GM12891 (cell line): ENCODE measurements around the gene FNDC3B.
A peak's percentile ranks its signal among the peaks of the same experiment; 100 is the strongest.

ENCODE experiments used
- DNase-seq: peaks from one replicate; pipeline ENCODE4 v3.0.0; 2011; ENCODE audit warnings: low spot score; ENCODE audit not compliant: insufficient read length
- FAIRE-seq: peaks from 2 replicates; lab custom pipeline; 2011; peaks lifted over from hg19 to GRCh38; lab: Jason Lieb, UNC
- PAX5 ChIP-seq: IDR thresholded peaks from 2 replicates; pipeline ENCODE4 v1.6.1; 2011; ENCODE audit warnings: low read length, moderate library complexity, mild to moderate bottlenecking; ENCODE audit not compliant: insufficient read depth, severe bottlenecking
- POLR2A ChIP-seq: IDR thresholded peaks from 2 replicates; pipeline ENCODE4 v1.6.1; 2011; ENCODE audit warnings: low read depth, low read length, control low read depth
- POLR2AphosphoS5 ChIP-seq: IDR thresholded peaks from 2 replicates; pipeline ENCODE4 v1.6.1; 2011; ENCODE audit warnings: low read depth, low read length, control low read depth
- POU2F2 ChIP-seq: IDR thresholded peaks from 2 replicates; pipeline ENCODE4 v1.6.1; 2011; ENCODE audit warnings: low read depth, mild to moderate bottlenecking, control low read depth, low read length, moderate library complexity
- SPI1 ChIP-seq: IDR thresholded peaks from 2 replicates; pipeline ENCODE4 v1.6.1; 2011; ENCODE audit warnings: low read depth, low read length, control low read depth
- TAF1 ChIP-seq: IDR thresholded peaks from 2 replicates; pipeline ENCODE4 v1.6.1; 2011; ENCODE audit warnings: low read depth, low read length, control low read depth

FNDC3B gene

GRCh38 chr3:172143739-172144497 is 104.5 kb downstream of the FNDC3B start:
- no peak for FAIRE-seq
- no peak for TF ChIP-seq POLR2A
- no peak for TF ChIP-seq SPI1
- DNase-seq, result no peak

- no peak for TF ChIP-seq SPI1
- no peak for FAIRE-seq
- no peak for DNase-seq
These were observed 105.2 kb downstream of the FNDC3B start for GRCh38 chr3:172144601-172145000.

GRCh38 chr3:172145031-172145686 is 105.8 kb downstream of the FNDC3B start:
- FAIRE-seq (peak; percentile 72), DNase-seq (no peak)
- no peak for TF ChIP-seq POLR2A
- no peak for TF ChIP-seq POU2F2
- TF ChIP-seq PAX5, result no peak
- TF ChIP-seq SPI1, result peak; percentile 37; the same call in 1 of the 2 replicates
- no peak for TF ChIP-seq POLR2AphosphoS5
- no peak for TF ChIP-seq TAF1

GRCh38 chr3:172146349-172146748 is 107.0 kb downstream of the FNDC3B start:
- no peak for DNase-seq
- FAIRE-seq, result no peak
- no peak for TF ChIP-seq SPI1
- TF ChIP-seq POLR2A, result no peak
- no peak for TF ChIP-seq POLR2AphosphoS5
- no peak for TF ChIP-seq PAX5
- TF ChIP-seq POU2F2, result no peak
- TF ChIP-seq TAF1, result no peak

- DNase-seq, result no peak
- no peak for TF ChIP-seq POLR2A
- no peak for TF ChIP-seq SPI1
- TF ChIP-seq PAX5, result no peak
- TF ChIP-seq POLR2AphosphoS5, result no peak
- no peak for TF ChIP-seq POU2F2
- TF ChIP-seq TAF1, result no peak
- no peak for FAIRE-seq
These were observed 107.9 kb downstream of the FNDC3B start for GRCh38 chr3:172147113-172147818.

GRCh38 chr3:172148241-172148640 is 108.9 kb downstream of the FNDC3B start:
- FAIRE-seq (no peak), DNase-seq (no peak)
- TF ChIP-seq TAF1 (no peak), POLR2A (no peak), PAX5 (no peak), POLR2AphosphoS5 (no peak), SPI1 (peak; percentile 50; the same call in 1 of the 2 replicates)

- FAIRE-seq (peak; percentile 31), DNase-seq (no peak)
- TF ChIP-seq SPI1 (peak; percentile 88), POLR2AphosphoS5 (no peak)
These were observed 109.6 kb downstream of the FNDC3B start for GRCh38 chr3:172148702-172149565.

- TF ChIP-seq SPI1, result no peak
- no peak for TF ChIP-seq POLR2A
- TF ChIP-seq POU2F2, result no peak
- no peak for TF ChIP-seq POLR2AphosphoS5
- no peak for TF ChIP-seq PAX5
- TF ChIP-seq TAF1, result no peak
- DNase-seq, result no peak
- FAIRE-seq, result no peak
These were observed 110.9 kb downstream of the FNDC3B start for GRCh38 chr3:172150268-172150667.

- DNase-seq, result no peak
- no peak for FAIRE-seq
- TF ChIP-seq TAF1 (no peak), POLR2AphosphoS5 (no peak), SPI1 (no peak), POLR2A (no peak), POU2F2 (no peak), PAX5 (no peak)
These were observed 111.7 kb downstream of the FNDC3B start for GRCh38 chr3:172150913-172151650.
